Aorta (tissue), 5 donors: ENCODE data around the gene ISLR. TPM values are rescaled to one million over a fixed set of nuclear protein-coding genes. Genes with fewer than 3 reads are reported as not detected.

Experiments used
- ATAC-seq: fragments of 200-7000 bp; cut with Tn5 transposase; one replicate; pipeline ENCODE4 v1.9.1; 2022; ENCODE audit warnings: moderate library complexity; ENCODE audit not compliant: low FRiP score
- DNase-seq, 2 donors: peaks; one replicate each; pipeline ENCODE4 v3.0.0-alpha.2; 2020
- H3K27ac ChIP-seq, 2 donors: one replicate each; pipeline ENCODE4 v1.5.1; 2013; ENCODE audit warnings: low read length in 2 of 2, mild to moderate bottlenecking in 2 of 2, moderate library complexity in 2 of 2, control low read depth in 1 of 2, inconsistent platforms in 1 of 2, low read depth in 1 of 2
- H3K27me3 ChIP-seq, 2 donors: one replicate each; pipeline ENCODE4 v1.6.1; 2013; ENCODE audit warnings: control low read depth in 1 of 2, low read length in 1 of 2, mild to moderate bottlenecking in 1 of 2, moderate library complexity in 1 of 2; ENCODE audit not compliant: insufficient read depth in 2 of 2, control insufficient read depth in 1 of 2
- H3K36me3 ChIP-seq, 2 donors: one replicate each; pipeline ENCODE4 v1.6.1; 2013; ENCODE audit warnings: control low read depth in 1 of 2, low read length in 1 of 2, mild to moderate bottlenecking in 1 of 2; ENCODE audit not compliant: insufficient read depth in 2 of 2, control insufficient read depth in 1 of 2
- H3K4me1 ChIP-seq, 2 donors: one replicate each; pipeline ENCODE4 v1.6.1; 2013; ENCODE audit warnings: low read length in 2 of 2, control low read depth in 1 of 2, mild to moderate bottlenecking in 1 of 2, moderate library complexity in 1 of 2; ENCODE audit not compliant: insufficient read depth in 2 of 2, control insufficient read depth in 1 of 2
- H3K4me3 ChIP-seq, 2 donors: one replicate each; pipeline ENCODE4 v1.5.1; 2013; ENCODE audit warnings: low read length in 2 of 2, control low read depth in 1 of 2, mild to moderate bottlenecking in 1 of 2
- H3K9me3 ChIP-seq: one replicate; pipeline ENCODE4 v1.6.1; 2013; ENCODE audit warnings: mild to moderate bottlenecking, low read length; ENCODE audit not compliant: control insufficient read depth
- WGBS, 2 donors: extraction: QIAGEN DNeasy Blood & Tissue Kit; methylation state at CpG; one replicate each; pipeline ENCODE4 v1.1.7; 2013; 5-methylcytosine and 5-hydroxymethylcytosine counted together
- intact Hi-C, 2 donors: fragments of 100-400 bp; cut with DNase I; formaldehyde crosslinking; loops; one replicate each; pipeline versions ENCODE4 v1.14.2 to v1.15.0; 2022
- polyA plus RNA-seq, 2 donors: library from polyadenylated mRNA; stranded (reverse); fragments of 200-250 nt; gene quantifications; one replicate each; pipeline ENCODE4 v1.2.3, GENCODE V29; 2013
- total RNA-seq, 2 donors: library from RNA; stranded (reverse); fragmentation: NEBNext Ultra II Directional; extraction: Animal tissue kit (Norgen Biotek cat#: 25700); gene quantifications; one replicate each; pipeline ENCODE4 v1.2.1, GENCODE V29; 2021
- donor health status: healthy with polysubstance abuse.
- donor health status: Bipolar disorder and iron deficiency.
- donor health status: DM: no; HTN: no; CAD: no.
- donor health status: DM: no; HTN: no; CAD: no.
- donor health status: DM: yes; HTN: yes; CAD: no.

The ISLR gene
- total and polyA plus RNA-seq, 4 donors: 24.8 to 111 (median 82.2) TPM

DNA sequence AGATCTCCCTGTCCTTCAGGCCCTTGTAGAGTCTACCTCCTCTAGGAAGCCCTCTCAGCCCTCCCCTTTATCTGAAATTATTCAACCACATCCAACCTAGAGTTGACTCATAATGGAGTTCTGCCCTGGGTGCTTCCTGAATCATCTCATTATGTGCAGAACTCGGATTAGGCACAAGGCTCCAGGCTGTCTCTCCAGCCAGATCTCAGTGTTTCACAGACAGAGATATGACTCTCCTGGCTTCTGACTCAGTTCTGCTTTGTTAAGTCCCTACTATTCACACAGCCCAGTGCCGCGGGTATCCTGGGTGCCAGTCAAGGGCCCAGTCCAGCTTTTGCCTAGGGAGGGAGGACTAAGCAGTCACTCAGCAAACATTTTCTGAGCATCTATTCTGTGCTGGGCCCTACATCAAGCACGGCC lies 19.8 kb downstream of the ISLR start:
- Histone ChIP-seq H3K4me3 (no peak overlapping the region), H3K36me3 (no peaks in the 10 kb centered on the region), H3K9me3 (no peaks in the 10 kb centered on the region), H3K27ac (no peak overlapping the region), H3K27me3 (no peaks in the 10 kb centered on the region), H3K4me1 (no peaks in the 10 kb centered on the region)
- 51 to 56% methylated on average over 4 of the region's 4 CpGs for WGBS, 2 donors
- ATAC-seq (peak; percentile 34), DNase-seq (no peak)
- intact Hi-C loops: no loop called here

DNA sequence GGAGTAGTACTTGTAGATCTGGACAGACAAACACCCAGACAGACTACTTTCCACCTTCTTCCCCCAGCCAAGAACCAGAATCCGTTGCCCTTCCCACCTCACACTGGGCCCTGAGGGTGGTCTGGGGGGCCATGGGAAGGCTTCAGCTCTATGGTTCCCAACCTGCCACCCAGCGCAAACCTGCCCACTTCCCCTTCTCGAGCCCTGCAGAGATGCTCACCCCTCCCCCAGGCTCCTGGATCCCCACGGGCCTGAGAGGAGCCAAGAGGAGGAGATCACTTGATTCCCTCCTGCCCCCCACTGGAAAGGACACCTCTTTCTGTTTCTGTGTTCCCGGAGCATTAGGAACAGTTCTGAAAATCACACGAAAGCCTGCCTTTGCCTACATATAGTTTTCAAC lies 20.4 kb downstream of the ISLR start:
- no peaks in the 10 kb centered on the region for H3K27me3 ChIP-seq
- WGBS, 2 donors: 89 to 90% methylated on average over 6 of the region's 6 CpGs
- no peaks in the 10 kb centered on the region for H3K4me1 ChIP-seq
- no peak for DNase-seq
- no peaks in the 10 kb centered on the region for H3K9me3 ChIP-seq
- ATAC-seq: no peak
- intact Hi-C loops: no loop called here
- H3K4me3 ChIP-seq: no peak overlapping the region
- H3K36me3 ChIP-seq: no peaks in the 10 kb centered on the region
- H3K27ac ChIP-seq: no peak overlapping the region

DNA sequence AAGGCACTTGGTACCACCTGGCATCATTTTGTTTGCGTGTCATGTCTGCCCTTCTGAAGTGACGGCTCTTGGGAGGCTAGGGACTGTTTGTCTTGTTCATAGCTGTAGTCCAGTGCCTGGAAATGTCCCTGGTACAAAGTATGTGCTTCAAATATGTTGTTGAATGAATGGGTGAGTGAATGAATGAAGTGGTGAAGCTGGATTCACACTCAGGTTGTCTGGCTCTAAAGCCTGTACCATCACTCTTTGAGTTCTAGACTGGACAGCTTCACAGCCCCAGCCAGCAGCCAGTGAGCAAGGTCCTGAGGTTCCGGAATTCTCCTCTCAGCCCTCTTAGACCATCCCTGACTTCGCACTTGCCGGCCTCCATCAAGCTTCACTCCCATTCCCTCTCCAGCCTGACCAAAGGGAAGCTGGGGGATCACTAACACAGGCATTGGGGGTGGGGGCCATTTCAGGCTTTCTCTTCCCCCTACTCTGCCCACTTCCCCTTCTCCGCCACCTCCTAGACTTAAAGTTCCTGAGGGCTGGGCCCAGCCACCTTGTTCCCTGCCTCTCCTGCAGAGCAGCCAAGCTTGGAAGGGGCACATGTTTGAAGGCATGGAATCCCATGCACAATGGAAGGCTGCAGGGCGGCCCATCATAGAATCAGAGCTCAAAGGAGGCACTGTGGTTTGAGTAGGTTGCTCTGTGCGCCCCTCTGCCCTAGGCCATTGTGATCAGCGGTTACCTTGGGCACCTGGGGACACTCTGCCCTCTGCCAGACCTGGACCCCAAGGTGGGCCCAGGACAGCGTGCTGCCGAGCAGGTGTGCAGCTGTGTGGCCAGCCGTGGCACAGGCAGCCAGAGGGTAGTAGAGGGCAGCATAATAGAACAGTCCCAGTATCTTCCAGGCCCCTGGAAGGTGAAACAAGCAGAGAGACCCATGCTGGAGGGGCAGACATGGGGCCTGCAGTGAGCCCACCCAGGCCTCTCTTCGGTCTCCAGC lies 21.4 kb downstream of the ISLR start:
- Histone ChIP-seq H3K4me3 (no peak overlapping the region), H3K27ac (no peak overlapping the region), H3K4me1 (no peaks in the 10 kb centered on the region), H3K27me3 (no peaks in the 10 kb centered on the region), H3K9me3 (no peaks in the 10 kb centered on the region), H3K36me3 (no peaks in the 10 kb centered on the region)
- DNase-seq: no peak
- intact Hi-C loops: no loop called here
- WGBS, 2 donors: 96 to 98% methylated on average over 13 of the region's 13 CpGs
- no peak for ATAC-seq

DNA sequence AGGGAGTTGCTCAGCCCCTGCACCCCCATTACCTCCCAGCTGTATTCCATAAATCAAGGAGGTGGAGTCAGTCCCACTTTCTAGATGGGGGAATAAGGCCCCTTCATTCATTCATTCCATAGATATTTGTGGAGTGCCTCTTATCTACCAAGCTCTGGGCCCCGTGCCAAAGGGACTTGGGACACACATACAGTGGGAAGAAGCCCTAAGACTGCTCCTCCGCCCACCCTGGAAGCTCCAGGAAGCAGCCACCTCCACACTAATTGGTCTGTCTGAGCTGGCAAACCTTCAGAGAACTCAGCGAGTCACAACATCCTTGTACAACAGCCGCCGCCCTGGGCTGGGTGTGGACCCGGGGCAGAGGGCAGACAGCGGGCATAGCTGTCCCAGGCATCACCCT lies 22.7 kb downstream of the ISLR start:
- ATAC-seq (peak; percentile 21), DNase-seq (peak; percentile 80 to 87)
- WGBS, 2 donors: 41 to 45% methylated on average over 7 of the region's 7 CpGs
- Histone ChIP-seq H3K4me1 (no peaks in the 10 kb centered on the region), H3K9me3 (no peaks in the 10 kb centered on the region), H3K36me3 (no peaks in the 10 kb centered on the region), H3K27me3 (no peaks in the 10 kb centered on the region), H3K4me3 (no peak overlapping the region), H3K27ac (no peak overlapping the region)
- intact Hi-C loops: no loop called here

DNA sequence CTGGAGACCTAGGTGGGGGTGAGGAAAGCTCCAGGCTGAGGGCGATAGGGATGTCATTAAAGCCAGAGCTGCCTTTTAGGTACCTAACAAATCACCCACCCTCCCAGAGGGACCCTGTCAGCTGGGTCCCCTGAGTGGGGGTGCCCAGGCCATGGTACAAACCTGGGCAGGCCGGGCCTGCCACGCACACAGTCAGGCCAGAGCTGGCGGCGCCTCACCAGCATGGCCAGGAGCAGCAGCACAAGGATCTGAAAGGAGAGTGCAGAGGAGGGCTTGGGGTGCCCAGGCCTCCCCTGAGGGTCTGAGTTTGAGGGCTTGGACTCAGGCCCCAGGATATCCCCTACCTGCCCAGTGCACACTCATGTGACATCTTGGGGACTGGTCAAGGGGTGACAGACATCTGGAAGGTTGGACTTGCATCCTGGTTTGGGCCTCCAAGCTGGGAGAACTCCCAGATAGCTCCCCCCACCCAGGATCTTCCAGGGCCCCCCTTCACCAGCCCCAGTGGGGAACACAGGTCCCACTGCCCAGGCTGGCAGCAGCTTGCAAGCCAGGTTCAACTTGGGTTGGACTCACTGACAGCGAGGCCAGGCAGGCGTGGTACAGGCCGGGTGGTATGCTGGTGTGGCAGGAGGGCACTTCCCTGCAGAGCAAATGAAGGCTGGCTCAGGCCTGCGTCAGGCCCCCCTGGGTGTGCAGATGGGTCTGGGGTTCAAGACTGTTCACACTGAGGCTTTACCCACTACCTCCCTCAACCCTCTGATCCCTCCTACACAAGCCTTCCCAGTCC lies 23.9 kb downstream of the ISLR start:
- ATAC-seq: no peak
- Histone ChIP-seq H3K27me3 (no peaks in the 10 kb centered on the region), H3K4me1 (no peaks in the 10 kb centered on the region), H3K27ac (no peak overlapping the region), H3K36me3 (no peaks in the 10 kb centered on the region), H3K4me3 (no peak overlapping the region), H3K9me3 (no peaks in the 10 kb centered on the region)
- intact Hi-C loops: no loop called here
- WGBS, 2 donors: 94 to 98% methylated on average over 9 of the region's 9 CpGs
- DNase-seq: no peak

DNA sequence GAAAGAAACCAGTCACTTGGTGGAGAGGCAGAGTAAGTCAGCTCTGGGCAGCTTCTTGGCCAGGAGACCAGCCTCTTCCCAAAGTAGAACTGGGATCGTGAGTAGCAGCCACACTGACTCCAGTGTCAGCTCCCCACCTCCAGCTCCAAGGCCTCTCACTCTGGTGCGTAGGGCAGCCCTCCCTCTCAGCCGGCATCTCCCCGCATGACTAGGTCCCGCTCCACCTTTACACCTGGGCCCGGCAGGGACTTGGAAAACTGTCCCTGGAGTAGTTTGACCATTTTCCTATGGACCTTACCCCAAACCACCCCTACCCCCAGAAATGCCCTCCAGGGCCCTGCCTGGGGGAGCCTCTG lies 25.8 kb downstream of the ISLR start:
- H3K4me3 ChIP-seq: no peak overlapping the region
- H3K9me3 ChIP-seq: no peaks in the 10 kb centered on the region
- H3K36me3 ChIP-seq: no peaks in the 10 kb centered on the region
- 89 to 91% methylated on average over 6 of the region's 6 CpGs for WGBS, 2 donors
- H3K27ac ChIP-seq: no peak overlapping the region
- H3K27me3 ChIP-seq: no peaks in the 10 kb centered on the region
- no peak for ATAC-seq
- intact Hi-C loops: no loop called here
- no peaks in the 10 kb centered on the region for H3K4me1 ChIP-seq
- DNase-seq: no peak

DNA sequence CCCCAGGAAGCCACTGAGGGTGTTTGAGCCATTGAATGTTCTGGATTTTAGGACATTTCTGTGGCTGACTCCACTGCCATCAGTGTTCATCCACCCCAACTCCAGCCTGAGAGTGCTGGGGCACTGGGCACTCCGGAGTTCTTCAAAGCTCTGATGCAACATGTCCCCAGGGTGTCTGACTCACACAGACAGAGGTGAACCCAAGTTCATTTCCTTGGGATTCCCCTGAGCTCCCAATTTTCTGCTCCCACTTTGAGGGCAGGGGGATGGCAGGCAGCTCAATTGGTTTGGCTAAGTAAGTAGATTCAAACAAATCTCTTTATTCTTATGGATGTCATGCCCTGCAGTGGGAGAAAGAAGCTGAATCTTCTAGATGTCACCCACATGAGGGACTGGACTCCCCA lies 26.9 kb downstream of the ISLR start:
- 7 to 10% methylated on average over 1 of the region's 1 CpG for WGBS, 2 donors
- intact Hi-C loops: no loop called here
- Histone ChIP-seq H3K27me3 (no peaks in the 10 kb centered on the region), H3K4me3 (no peak overlapping the region), H3K36me3 (no peaks in the 10 kb centered on the region), H3K27ac (no peak overlapping the region), H3K9me3 (no peaks in the 10 kb centered on the region), H3K4me1 (no peaks in the 10 kb centered on the region)
- ATAC-seq (peak; percentile 60), DNase-seq (peak; percentile 80 to 83)

DNA sequence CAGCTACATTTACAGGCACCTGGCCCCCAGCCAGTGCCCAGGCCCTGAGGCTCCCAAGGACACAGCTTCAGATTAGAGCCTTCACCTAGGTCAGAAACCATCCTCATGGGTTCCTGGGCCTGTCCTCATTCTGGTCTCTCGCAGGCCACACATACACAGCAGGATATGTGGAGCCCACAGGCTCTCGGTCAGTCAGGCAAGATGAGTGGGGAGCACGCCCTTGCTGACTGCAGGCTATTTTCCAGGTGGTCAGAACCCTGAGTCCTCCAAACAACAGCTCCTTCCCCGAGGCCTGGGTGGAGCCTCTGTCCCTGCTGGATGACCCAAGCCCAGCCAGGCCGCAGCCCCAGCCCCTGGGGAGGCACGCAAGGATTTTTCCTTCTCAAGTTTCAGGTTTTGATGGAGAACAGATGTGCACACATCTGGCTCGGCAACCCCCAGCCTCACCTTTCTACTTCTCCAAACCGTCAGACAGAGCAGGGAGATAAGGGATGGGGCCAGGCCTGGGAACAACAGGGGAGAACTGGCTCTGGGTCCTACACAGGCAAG lies 27.4 kb downstream of the ISLR start:
- ATAC-seq (no peak), DNase-seq (no peak)
- no peaks in the 10 kb centered on the region for H3K9me3 ChIP-seq
- WGBS, 2 donors: 87 to 88% methylated on average over 8 of the region's 8 CpGs
- H3K4me3 ChIP-seq: no peak overlapping the region
- intact Hi-C loops: no loop called here
- no peaks in the 10 kb centered on the region for H3K4me1 ChIP-seq
- no peaks in the 10 kb centered on the region for H3K27me3 ChIP-seq
- H3K27ac ChIP-seq: no peak overlapping the region
- H3K36me3 ChIP-seq: no peaks in the 10 kb centered on the region
